Astrocyte of the cerebellum (primary cell): ENCODE results near the gene PDIK1L.

Experiments used
- DNase-seq: peaks from one replicate; pipeline ENCODE4 v3.0.0-alpha.2; 2011; ENCODE audit warnings: low read depth
- H3K4me3 ChIP-seq: 2 replicates; pipeline ENCODE4 v1.5.1; 2011; ENCODE audit warnings: mild to moderate bottlenecking, low read depth, low read length, moderate library complexity
- CTCF ChIP-seq: IDR thresholded peaks from 2 replicates; pipeline ENCODE4 v1.5.1; 2012; ENCODE audit warnings: low read length, low read depth, moderate library complexity, mild to moderate bottlenecking; ENCODE audit errors: missing control alignments
- in situ Hi-C: cut with HindIII; loops from 2 replicates; pipeline ENCODE4 v1.10.0; 2017; ENCODE audit warnings: low sequenced_read_pairs

The PDIK1L gene

GRCh38 chr1:26158908-26159742 lies 47.5 kb downstream of the PDIK1L start, which contains the start of gene FAM110D:
FAM110D (plus strand) TSS chr1:26159079; CDS start chr1:26161292, 2,213 bp downstream.
- no peak for DNase-seq
- no peak within 1 kb of the TSS for H3K4me3 ChIP-seq
- TF ChIP-seq CTCF = no peak
- in situ Hi-C loops = no loop called here

- in situ Hi-C loops = no loop called here
- no peak overlapping the region for H3K4me3 ChIP-seq
- no peak for DNase-seq
- no peak for TF ChIP-seq CTCF
These were observed 48.1 kb downstream of the PDIK1L start for GRCh38 chr1:26159743-26160039.

- no peak for TF ChIP-seq CTCF
- DNase-seq = no peak
- H3K4me3 ChIP-seq = peak overlapping the region; percentile 36
- in situ Hi-C loops = no loop called here
These were observed 49.1 kb downstream of the PDIK1L start for GRCh38 chr1:26160527-26161414.

- in situ Hi-C loops = no loop called here
- no peak for DNase-seq
- TF ChIP-seq CTCF = no peak
- peak overlapping the region; percentile 36 for H3K4me3 ChIP-seq
These were observed 50.0 kb downstream of the PDIK1L start for GRCh38 chr1:26161415-26162219.

- peak overlapping the region; percentile 36 for H3K4me3 ChIP-seq
- DNase-seq = no peak
- in situ Hi-C loops = no loop called here
- no peak for TF ChIP-seq CTCF
These were observed 50.6 kb downstream of the PDIK1L start for GRCh38 chr1:26162220-26162709.

GRCh38 chr1:26163684-26164035 lies 52.0 kb downstream of the PDIK1L start:
- peak overlapping the region; percentile 28 for H3K4me3 ChIP-seq
- in situ Hi-C loops = no loop called here
- TF ChIP-seq CTCF = no peak
- DNase-seq = no peak
